H1 (cell line): Measurements from ENCODE around the gene NADSYN1. TPM values are rescaled to one million over a fixed set of nuclear protein-coding genes. Genes with fewer than 3 reads are reported as not detected.

Experiments
- CTCF ChIA-PET: fragments of 300-600 bp; sonication (Branson Sonifier 250); formaldehyde crosslinking; loops from one replicate; lab custom pipeline; 2021; ENCODE audit not compliant: partially characterized antibody; lab: Charles Lee
- POLR2A ChIA-PET: fragments of 300-600 bp; sonication (Branson Sonifier 250); formaldehyde crosslinking; loops from one replicate; lab custom pipeline; 2021; ENCODE audit warnings: inconsistent platforms; ENCODE audit not compliant: partially characterized antibody; lab: Charles Lee
- DNase-seq, 2 experiments: peaks; one replicate each; pipeline versions ENCODE4 v3.0.0 to v3.0.0-alpha.2; 2010 to 2022; ENCODE audit warnings: low spot score in 2 of 2, low read depth in 1 of 2, mixed read lengths in 1 of 2
- FAIRE-seq: peaks from 2 replicates; lab custom pipeline; 2011; peaks lifted over from hg19 to GRCh38; lab: Jason Lieb, UNC
- H2AFZ ChIP-seq: 2 replicates; pipeline ENCODE4 v1.8.1; 2012; ENCODE audit warnings: low read length, inconsistent platforms
- H2AK5ac ChIP-seq: 2 replicates; pipeline ENCODE4 v1.6.1; 2013; ENCODE audit warnings: low read depth, low read length
- H2BK120ac ChIP-seq: replicated peaks from 2 replicates; pipeline ENCODE3; 2013; ENCODE audit warnings: low read depth, low read length, inconsistent platforms
- H2BK12ac ChIP-seq: 2 replicates; pipeline ENCODE4 v1.6.1; 2013; ENCODE audit warnings: low read depth, low read length
- H2BK15ac ChIP-seq: 2 replicates; pipeline ENCODE4 v1.6.1; 2013; ENCODE audit warnings: low read length
- H2BK20ac ChIP-seq: 2 replicates; pipeline ENCODE4 v1.6.1; 2013; ENCODE audit warnings: low read length
- H2BK5ac ChIP-seq: 2 replicates; pipeline ENCODE4 v1.6.1; 2013; ENCODE audit warnings: low read depth, low read length
- H3K14ac ChIP-seq: 2 replicates; pipeline ENCODE4 v1.6.1; 2013; ENCODE audit warnings: inconsistent platforms; ENCODE audit not compliant: insufficient read length
- H3K18ac ChIP-seq: 2 replicates; pipeline ENCODE4 v1.6.1; 2013; ENCODE audit warnings: low read length; ENCODE audit errors: extremely low read depth
- H3K23ac ChIP-seq: 2 replicates; pipeline ENCODE4 v1.6.1; 2013; ENCODE audit warnings: inconsistent platforms; ENCODE audit not compliant: insufficient read length
- H3K23me2 ChIP-seq: 2 replicates; pipeline ENCODE4 v1.6.1; 2013; ENCODE audit warnings: low read depth, low read length
- H3K27ac ChIP-seq: 2 replicates; pipeline ENCODE4 v1.6.1; 2011; ENCODE audit warnings: low read depth, low read length, inconsistent platforms
- H3K27me3 ChIP-seq, 4 experiments: replicated peaks in 1 of 4; 1 replicate in 1 of 4; 2 replicates in 3 of 4; pipeline versions ENCODE4 v1.6.1 to v1.8.1; 2011 to 2013; ENCODE audit warnings: low read length in 3 of 4, mild to moderate bottlenecking in 3 of 4, inconsistent platforms in 2 of 4, mixed read lengths in 2 of 4, moderate library complexity in 1 of 4; ENCODE audit not compliant: control insufficient read depth in 3 of 4, insufficient read depth in 3 of 4; ENCODE audit errors: extremely low read depth in 1 of 4
- H3K36me3 ChIP-seq, 4 experiments: 2 replicates each; pipeline versions ENCODE4 v1.6.1 to v1.8.1; 2011 to 2013; ENCODE audit warnings: mild to moderate bottlenecking in 4 of 4, low read length in 3 of 4, moderate library complexity in 2 of 4, control low read depth in 1 of 4, inconsistent platforms in 1 of 4; ENCODE audit not compliant: insufficient read depth in 4 of 4, control insufficient read depth in 2 of 4
- H3K4ac ChIP-seq: replicated peaks from 2 replicates; pipeline ENCODE3; 2013; ENCODE audit warnings: low read length, low read depth, mixed read lengths, inconsistent platforms; ENCODE audit not compliant: insufficient read length
- H3K4me1 ChIP-seq, 4 experiments: replicated peaks in 1 of 4; 1 replicate in 1 of 4; 2 replicates in 3 of 4; pipeline versions ENCODE4 v1.6.1 to v1.8.1; 2011 to 2013; ENCODE audit warnings: low read length in 3 of 4, inconsistent platforms in 2 of 4, mixed read lengths in 1 of 4; ENCODE audit not compliant: insufficient read depth in 4 of 4, control insufficient read depth in 3 of 4
- H3K4me2 ChIP-seq, 2 experiments: 2 replicates each; pipeline versions ENCODE4 v1.6.1 to v1.8.1; 2011 to 2013; ENCODE audit warnings: low read depth in 2 of 2, low read length in 2 of 2, control low read depth in 1 of 2, inconsistent platforms in 1 of 2, mild to moderate bottlenecking in 1 of 2; ENCODE audit not compliant: insufficient read depth in 1 of 2
- H3K4me3 ChIP-seq, 4 experiments: fragments of 200-600, 300-600 bp in 1 of 4; sonication (generic), shearing (Covaris generic), sonication (Bioruptor Twin) in 1 of 4; 2 replicates each; pipeline versions ENCODE4 v1.5.1 to v1.8.1; 2011 to 2016; ENCODE audit warnings: low read length in 4 of 4, low read depth in 3 of 4, control low read depth in 2 of 4, inconsistent platforms in 2 of 4, mild to moderate bottlenecking in 2 of 4, mixed read lengths in 1 of 4, moderate library complexity in 1 of 4; ENCODE audit not compliant: insufficient read depth in 2 of 4; ENCODE audit errors: extremely low read depth in 1 of 4
- H3K56ac ChIP-seq: replicated peaks from 2 replicates; pipeline ENCODE3; 2013; ENCODE audit warnings: low read depth, mild to moderate bottlenecking, mixed read lengths, low read length, inconsistent platforms; ENCODE audit not compliant: insufficient read length
- H3K79me1 ChIP-seq: 2 replicates; pipeline ENCODE4 v1.6.1; 2013; ENCODE audit warnings: low read depth, low read length, control low read depth
- H3K79me2 ChIP-seq, 2 experiments: 2 replicates each; pipeline versions ENCODE4 v1.6.1 to v1.8.1; 2012 to 2013; ENCODE audit warnings: low read length in 2 of 2, mild to moderate bottlenecking in 2 of 2, inconsistent platforms in 1 of 2; ENCODE audit not compliant: insufficient read depth in 2 of 2, control insufficient read depth in 1 of 2
- H3K9ac ChIP-seq, 4 experiments: replicated peaks in 1 of 4; 1 replicate in 1 of 4; 2 replicates in 3 of 4; pipeline versions ENCODE4 v1.6.1 to v1.8.1; 2011 to 2013; ENCODE audit warnings: low read depth in 3 of 4, low read length in 3 of 4, control low read depth in 2 of 4, mild to moderate bottlenecking in 2 of 4, moderate library complexity in 2 of 4, inconsistent platforms in 1 of 4; ENCODE audit errors: extremely low read depth in 1 of 4
- H3K9me3 ChIP-seq, 2 experiments: 2 replicates each; pipeline versions ENCODE4 v1.6.1 to v1.8.1; 2012 to 2013; ENCODE audit warnings: mild to moderate bottlenecking in 2 of 2, moderate library complexity in 2 of 2, control low read depth in 1 of 2, inconsistent platforms in 1 of 2, low read depth in 1 of 2, low read length in 1 of 2, mixed read lengths in 1 of 2; ENCODE audit not compliant: insufficient read depth in 2 of 2
- H4K20me1 ChIP-seq, 2 experiments: replicated peaks in 1 of 2; 2 replicates each; pipeline versions ENCODE3 to v1.8.1; 2011 to 2013; ENCODE audit warnings: inconsistent platforms in 2 of 2, low read length in 2 of 2, mild to moderate bottlenecking in 1 of 2; ENCODE audit not compliant: insufficient read depth in 2 of 2, control insufficient read depth in 1 of 2
- H4K5ac ChIP-seq: 2 replicates; pipeline ENCODE4 v1.6.1; 2013; ENCODE audit warnings: low read length, low read depth, mixed read lengths, inconsistent platforms; ENCODE audit not compliant: insufficient read length
- H4K8ac ChIP-seq: 2 replicates; pipeline ENCODE4 v1.8.0; 2013; ENCODE audit warnings: mild to moderate bottlenecking, moderate library complexity, low read length, inconsistent platforms; ENCODE audit not compliant: insufficient read depth; ENCODE audit errors: extremely low read depth
- H4K91ac ChIP-seq: replicated peaks from 2 replicates; pipeline ENCODE3; 2013; ENCODE audit warnings: low read length, mixed read lengths, inconsistent platforms; ENCODE audit not compliant: insufficient read length
- CREB1 ChIP-seq: IDR thresholded peaks from 2 replicates; pipeline ENCODE4 v1.6.1; 2012; ENCODE audit warnings: inconsistent platforms
- EZH2 ChIP-seq: fragments of 200-600 bp; sonication (generic); IDR thresholded peaks from 2 replicates; pipeline ENCODE4 v1.7.1; 2012; ENCODE audit warnings: low read depth, mild to moderate bottlenecking, moderate library complexity, low read length, inconsistent platforms; ENCODE audit not compliant: severe bottlenecking
- GABPA ChIP-seq: IDR thresholded peaks from 2 replicates; pipeline ENCODE4 v1.6.1; 2011; ENCODE audit warnings: mild to moderate bottlenecking, low read length, moderate library complexity, borderline replicate concordance; ENCODE audit not compliant: insufficient read depth
- HDAC6 ChIP-seq: IDR thresholded peaks from one replicate; pipeline ENCODE4 v1.7.1; 2012; ENCODE audit warnings: low read depth, mild to moderate bottlenecking, inconsistent platforms, low read length, moderate library complexity
- JUND ChIP-seq: IDR thresholded peaks from 2 replicates; pipeline ENCODE4 v1.6.1; 2011; ENCODE audit warnings: mild to moderate bottlenecking, improper control_type of control experiment, low read length
- KDM4A ChIP-seq: IDR thresholded peaks from one replicate; pipeline ENCODE4 v1.7.1; 2012; ENCODE audit warnings: low read depth, mild to moderate bottlenecking, moderate library complexity, low read length, inconsistent platforms; ENCODE audit not compliant: severe bottlenecking
- KDM5A ChIP-seq: fragments of 200-600 bp; IDR thresholded peaks from 2 replicates; pipeline ENCODE4 v1.7.1; 2012; ENCODE audit warnings: mild to moderate bottlenecking, low read length, inconsistent platforms, mixed read lengths
- RXRA ChIP-seq: IDR thresholded peaks from 2 replicates; pipeline ENCODE4 v1.6.1; 2011; ENCODE audit warnings: low read depth, mild to moderate bottlenecking, low read length, moderate library complexity; ENCODE audit not compliant: insufficient read depth
- SIRT6 ChIP-seq: IDR thresholded peaks from one replicate; pipeline ENCODE4 v1.7.1; 2012; ENCODE audit warnings: low read length, inconsistent platforms
- SIX5 ChIP-seq: IDR thresholded peaks from 2 replicates; pipeline ENCODE4 v1.6.1; 2011; ENCODE audit warnings: mild to moderate bottlenecking, low read depth, low read length
- TEAD4 ChIP-seq: IDR thresholded peaks from 2 replicates; pipeline ENCODE4 v1.6.1; 2012; ENCODE audit warnings: low read depth, low read length, inconsistent platforms, mixed read lengths
- YY1 ChIP-seq: IDR thresholded peaks from 2 replicates; pipeline ENCODE4 v1.6.1; 2011; ENCODE audit warnings: low read depth, mild to moderate bottlenecking, low read length
- WGBS, 2 experiments: shearing (Covaris generic) in 1 of 2; methylation state at CpG; one replicate each; pipeline versions ENCODE4 v1.1.6 to v1.1.7; 2013 to 2015; ENCODE audit warnings: low lambda C conversion rate in 2 of 2, mixed read lengths in 2 of 2, inconsistent platforms in 1 of 2, low coverage in 1 of 2, missing lambda C conversion rate in 1 of 2; ENCODE audit not compliant: insufficient replicate concordance in 2 of 2, insufficient coverage in 1 of 2, insufficient read length in 1 of 2; ENCODE audit errors: extremely low coverage in 1 of 2, missing lambda C conversion rate in 1 of 2; 5-methylcytosine and 5-hydroxymethylcytosine counted together
- polyA plus RNA-seq, 7 experiments: library from polyadenylated mRNA; depleted of rRNA in 3 of 7; stranded (reverse) in 5 of 7; unstranded in 2 of 7; fragments of >200 nt in 5 of 7; fragments of 200-250 nt in 2 of 7; gene quantifications; 1 replicate in 5 of 7; 2 replicates in 1 of 7; 4 replicates in 1 of 7; pipeline versions ENCODE4 v1.2.1 to v1.2.3, GENCODE V29; 2011 to 2013; ENCODE audit warnings: missing spikeins in 2 of 7, mixed read lengths in 2 of 7
- total RNA-seq: library from RNA; stranded (reverse); fragmentation: NEBNext Ultra II Directional; extraction: Animal tissue kit (Norgen Biotek cat#: 25700); gene quantifications from 2 replicates; pipeline ENCODE4 v1.2.1, GENCODE V29; 2021
- TF ChIP-seq, protein P1 (sequence below): IDR thresholded peaks from 2 replicates; pipeline ENCODE4 v1.6.1; 2011; ENCODE audit warnings: low read length, improper control_type of control experiment

Gene NADSYN1
- total and polyA plus RNA-seq, 2 of the 8 experiments (the other 6 are each of a cell fraction or from before 2014, with no cell fraction given): 38.3 to 38.6 TPM

DNA sequence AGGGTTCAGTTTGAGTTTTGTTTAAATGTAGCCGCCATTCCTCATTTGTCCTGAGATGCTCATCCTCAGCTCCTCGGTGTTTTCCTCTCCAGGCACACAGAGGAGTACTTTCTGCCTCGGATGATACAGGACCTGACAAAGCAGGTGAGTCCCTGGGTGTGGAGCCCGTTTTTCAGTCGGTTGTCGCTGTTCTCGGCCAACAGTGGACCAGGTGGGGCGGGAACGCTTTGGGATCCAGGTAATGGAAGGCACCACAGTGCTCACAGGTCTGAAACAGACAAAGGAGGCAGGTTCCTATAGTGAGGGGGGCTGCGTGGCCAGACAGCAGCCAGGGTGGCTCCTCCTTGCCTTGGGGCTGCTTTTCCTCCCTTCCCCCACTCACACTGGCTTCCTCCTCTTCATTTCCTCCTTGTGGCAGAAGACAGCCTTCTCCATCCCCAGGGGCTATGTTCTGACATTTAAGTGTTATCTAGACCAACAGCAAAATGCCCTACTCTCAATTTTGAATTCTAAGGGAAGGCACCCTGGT is 19.4 kb downstream of the NADSYN1 start:
- no peak overlapping the region for H4K5ac ChIP-seq
- peaks cover 0 to 4% (median 1%) of the 10 kb centered on the region in 4 experiments; a peak in 6 of 7 replicates for H3K4me1 ChIP-seq
- H3K4me2 ChIP-seq: no peak overlapping the region
- DNase-seq: no peak
- H3K23ac ChIP-seq: no peak overlapping the region
- H3K9ac ChIP-seq: no peak overlapping the region
- H2BK120ac ChIP-seq: no peak overlapping the region
- FAIRE-seq: no peak
- H3K14ac ChIP-seq: no peak overlapping the region
- H3K36me3 ChIP-seq: peaks cover 0 to 22% (median 10%) of the 10 kb centered on the region in 4 experiments; a peak in 7 of 8 replicates
- H3K79me2 ChIP-seq: no peaks in the 10 kb centered on the region
- POLR2A ChIA-PET: no interaction called here
- H2BK15ac ChIP-seq: no peak overlapping the region
- no peak overlapping the region for H3K27ac ChIP-seq
- 88% methylated on average over 10 of the region's 10 CpGs; no CpG with 5 or more reads in 1 of the 2 experiments for WGBS, 2 experiments
- H3K9me3 ChIP-seq: peaks cover 6 to 7% of the 10 kb centered on the region in 2 experiments; a peak in 3 of 4 replicates
- H4K91ac ChIP-seq: no peak overlapping the region
- H3K56ac ChIP-seq: no peak overlapping the region
- no peak overlapping the region for H2BK20ac ChIP-seq
- H2BK5ac ChIP-seq: no peak overlapping the region
- no peak overlapping the region for H4K8ac ChIP-seq
- H2BK12ac ChIP-seq: no peak overlapping the region
- no peak overlapping the region for H2AK5ac ChIP-seq
- CTCF ChIA-PET: no interaction called here
- H3K23me2 ChIP-seq: no peaks in the 10 kb centered on the region
- no peaks in the 10 kb centered on the region for H3K27me3 ChIP-seq
- H3K4ac ChIP-seq: no peak overlapping the region
- H3K79me1 ChIP-seq: no peaks in the 10 kb centered on the region
- H4K20me1 ChIP-seq: peaks cover 3 to 14% of the 10 kb centered on the region in 2 experiments
- H3K18ac ChIP-seq: no peak overlapping the region
- H2AFZ ChIP-seq: no peak overlapping the region
- no peak overlapping the region for H3K4me3 ChIP-seq
- TF ChIP-seq CREB1 (no peak), TEAD4 (no peak), KDM4A (no peak), JUND (no peak), SIX5 (no peak), YY1 (no peak), HDAC6 (no peak), RXRA (no peak), GABPA (no peak), KDM5A (no peak), SIRT6 (no peak), EZH2 (no peak)
- TF ChIP-seq, protein P1, sequence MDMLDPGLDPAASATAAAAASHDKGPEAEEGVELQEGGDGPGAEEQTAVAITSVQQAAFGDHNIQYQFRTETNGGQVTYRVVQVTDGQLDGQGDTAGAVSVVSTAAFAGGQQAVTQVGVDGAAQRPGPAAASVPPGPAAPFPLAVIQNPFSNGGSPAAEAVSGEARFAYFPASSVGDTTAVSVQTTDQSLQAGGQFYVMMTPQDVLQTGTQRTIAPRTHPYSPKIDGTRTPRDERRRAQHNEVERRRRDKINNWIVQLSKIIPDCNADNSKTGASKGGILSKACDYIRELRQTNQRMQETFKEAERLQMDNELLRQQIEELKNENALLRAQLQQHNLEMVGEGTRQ: no peak
